Measurements from ENCODE around the gene RNF112.
"Not testable (repeated sequence)": the region's sequence is repeated elsewhere in the genome, so short reads cannot be mapped to it uniquely, and the experiment has no call there.

The RNF112 gene

GRCh38 chr17:19415806-19416775 is 5.1 kb downstream of the RNF112 start:
- DNase-seq: no peak

DNA sequence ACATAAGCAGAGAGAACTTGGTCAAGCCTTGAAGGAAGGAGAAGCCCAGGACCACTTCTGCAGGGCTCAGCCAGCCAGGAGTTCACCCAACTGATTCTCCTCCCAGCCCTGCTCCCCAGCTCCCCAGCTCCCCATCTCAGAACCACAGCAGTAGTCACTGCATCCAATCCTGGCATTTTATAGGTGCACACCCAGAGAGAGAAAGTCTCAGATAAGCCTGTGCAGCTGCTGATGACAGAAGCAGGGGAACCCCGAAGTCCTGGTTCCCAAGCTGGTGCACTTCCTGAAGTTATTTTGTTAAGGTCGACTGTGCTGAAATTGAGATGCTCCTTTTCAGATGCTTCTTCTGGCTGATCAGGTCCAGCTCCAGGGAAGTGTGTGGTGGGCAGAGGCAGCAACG is 6.6 kb downstream of the RNF112 start:
- peak in 1 of 2 donors; percentile 16 for DNase-seq

DNA sequence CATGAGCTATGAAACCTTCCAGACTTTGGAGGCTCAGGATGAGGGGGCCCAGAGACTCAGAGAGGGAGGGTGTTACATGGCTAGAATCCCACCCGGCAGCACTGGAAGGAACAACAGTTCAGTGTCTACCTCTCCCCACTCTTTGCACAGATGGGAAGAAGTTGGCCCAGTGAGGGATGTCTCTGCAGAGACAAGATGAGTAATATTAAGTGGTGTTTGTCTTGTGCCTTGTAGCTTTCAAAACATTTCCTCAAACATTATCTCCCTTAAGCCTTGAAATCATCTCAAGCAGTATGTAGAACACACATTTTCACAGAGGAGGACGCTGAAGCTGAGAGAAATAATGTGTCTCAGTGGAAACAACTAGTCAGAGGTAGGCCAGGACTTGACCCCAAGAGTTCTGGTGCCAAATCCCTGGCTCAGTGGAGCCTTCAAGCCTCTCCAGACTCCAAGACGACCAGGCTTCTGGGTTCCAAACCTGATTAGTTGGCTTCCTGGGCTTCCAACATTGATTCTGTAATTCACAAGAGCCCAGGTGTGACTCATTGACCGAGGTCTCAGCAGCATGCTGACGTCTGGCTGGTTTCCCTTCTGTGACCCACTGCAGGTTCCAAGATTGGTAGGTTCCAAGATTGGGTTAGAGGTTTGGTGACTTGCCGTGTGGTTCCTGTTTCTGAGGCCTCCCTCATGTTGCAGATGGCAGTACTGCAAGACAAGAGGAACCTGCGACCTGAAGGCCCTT is 7.4 kb downstream of the RNF112 start:
- peak; percentile 46 to 58 for DNase-seq

DNA sequence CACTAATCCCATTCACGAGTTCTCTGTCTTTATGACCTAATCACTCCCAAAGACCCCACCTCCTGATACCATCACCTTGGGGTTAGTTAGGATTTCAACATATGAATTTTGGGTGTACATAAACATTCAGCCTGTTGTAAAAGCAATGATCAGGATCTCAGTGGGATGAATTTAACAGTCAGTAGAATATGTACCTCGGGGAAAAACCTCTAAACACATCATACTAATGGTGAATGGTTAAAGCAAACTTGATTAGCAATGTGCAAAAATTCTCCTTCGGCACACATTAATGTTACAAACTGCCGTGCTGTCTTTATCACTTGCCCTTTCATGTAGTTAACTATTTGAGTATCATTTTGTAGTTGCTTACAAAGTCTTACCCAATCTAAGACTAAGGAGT is 10.2 kb downstream of the RNF112 start:
- no peak for DNase-seq

GRCh38 chr17:19421926-19422325 is 10.9 kb downstream of the RNF112 start:
- no peak for DNase-seq

DNA sequence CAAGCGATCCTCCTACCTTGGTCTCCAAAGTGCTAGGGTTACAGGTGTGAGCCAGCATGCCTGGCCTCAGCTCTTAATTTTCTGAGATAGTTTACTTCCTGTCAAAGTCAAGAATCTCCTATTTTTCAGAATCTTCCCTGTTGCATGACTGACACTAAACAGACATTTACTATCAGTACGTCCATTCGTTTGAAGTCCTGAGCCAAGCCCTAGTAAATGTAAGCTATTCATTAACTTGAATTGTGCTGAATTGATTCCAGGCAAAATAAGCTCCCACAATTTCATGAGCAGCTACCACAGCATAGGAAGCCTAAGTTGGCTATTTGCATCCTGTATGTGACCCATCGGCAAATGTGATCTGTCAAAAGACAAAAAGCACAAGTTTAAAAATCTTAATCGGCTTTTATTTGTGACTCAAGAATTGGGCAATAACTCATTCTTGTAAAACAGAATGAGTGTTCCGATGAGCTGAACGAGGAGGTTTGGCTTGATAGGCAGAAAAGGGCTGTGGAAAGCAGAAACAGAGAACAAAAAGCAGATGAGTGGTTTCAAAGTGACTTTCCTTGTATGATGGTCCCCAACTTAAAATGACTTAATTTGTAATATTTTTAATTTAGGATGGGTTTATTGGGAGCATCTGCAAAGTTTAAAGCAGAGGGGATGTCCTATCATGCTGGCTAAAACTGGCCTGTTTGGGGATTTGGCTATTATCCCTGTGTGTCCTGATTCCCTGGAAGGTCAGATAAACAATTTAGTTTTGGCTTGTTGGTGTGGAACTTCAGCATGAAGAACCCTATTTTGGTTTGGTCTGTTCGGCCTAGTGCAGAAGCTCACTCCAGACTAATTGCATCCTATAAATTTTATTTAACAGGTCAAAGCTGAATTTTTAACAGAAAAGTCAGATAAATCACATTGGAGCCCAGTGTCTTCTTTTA is 14.2 kb downstream of the RNF112 start:
- DNase-seq: no peak

DNA sequence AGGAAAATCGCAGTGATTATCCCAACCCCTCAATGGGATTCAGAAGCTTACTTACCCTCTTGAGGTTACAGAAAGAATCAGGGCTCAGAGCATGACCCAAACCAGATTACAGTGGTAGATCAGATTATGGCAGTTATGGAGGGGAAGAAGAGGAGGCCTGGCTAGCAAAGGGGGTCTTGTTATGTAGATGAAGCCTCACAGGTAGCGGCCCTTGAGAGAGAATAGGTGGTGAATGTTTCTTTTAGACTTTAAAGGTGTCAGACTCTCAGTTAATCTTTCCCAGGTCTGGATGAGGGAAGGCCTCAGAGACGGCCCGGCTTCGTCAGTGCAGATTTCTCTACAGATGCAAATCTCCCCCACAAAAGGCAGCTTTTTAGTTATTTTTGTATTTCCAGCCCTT is 15.6 kb downstream of the RNF112 start:
- no peak for DNase-seq

DNA sequence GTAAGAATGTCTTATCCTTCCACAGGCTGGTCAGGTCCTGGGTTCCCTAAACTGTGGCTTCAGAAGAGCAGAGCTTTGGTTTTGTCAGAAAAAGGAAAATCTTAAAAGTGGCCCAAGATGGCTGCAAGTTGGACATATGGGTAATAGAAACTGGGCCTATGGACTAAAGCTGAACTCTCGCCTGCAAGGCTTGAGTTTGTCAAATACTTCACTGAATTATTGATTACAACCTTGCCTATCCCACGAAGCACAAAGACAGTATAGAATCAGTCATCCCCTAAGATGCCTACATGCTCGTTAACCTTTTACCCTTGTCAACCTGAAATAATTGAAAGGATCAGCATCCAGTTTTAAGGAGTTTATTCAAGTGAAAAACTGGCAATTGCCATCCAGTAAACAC is 20.7 kb downstream of the RNF112 start:
- DNase-seq: no peak

GRCh38 chr17:19433255-19433654 is 22.2 kb downstream of the RNF112 start:
- DNase-seq: no peak

DNA sequence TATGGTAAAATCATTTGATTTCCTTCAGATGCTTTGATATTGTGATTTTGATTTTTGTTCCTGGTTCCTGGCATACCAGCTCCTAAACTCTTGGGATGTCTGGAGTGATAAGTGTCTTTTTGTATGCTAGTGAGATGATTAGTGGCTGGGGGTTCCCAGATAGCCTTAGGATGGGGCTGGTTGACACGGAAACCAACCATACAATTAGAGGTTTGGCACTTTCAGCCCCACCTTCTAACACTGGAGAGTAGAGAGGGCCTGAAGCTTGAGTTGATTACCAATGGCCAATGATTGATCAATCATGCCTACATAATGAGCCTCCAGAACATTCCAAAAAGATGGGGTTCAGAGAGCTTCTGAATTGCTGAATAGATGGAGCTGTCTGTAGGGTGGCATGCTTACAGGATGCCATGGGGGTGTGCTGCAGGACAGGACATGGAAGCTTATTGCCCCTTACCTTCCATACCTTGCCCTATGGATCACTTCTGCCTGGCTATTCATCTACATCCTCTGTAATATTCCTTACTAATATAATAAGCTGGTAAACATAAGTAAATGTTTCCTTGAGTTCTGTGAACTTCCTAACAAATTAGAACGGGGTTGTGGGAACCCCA is 22.8 kb downstream of the RNF112 start:
- no peak for DNase-seq

GRCh38 chr17:19440421-19440820 is 29.4 kb downstream of the RNF112 start:
- DNase-seq: no peak

DNA sequence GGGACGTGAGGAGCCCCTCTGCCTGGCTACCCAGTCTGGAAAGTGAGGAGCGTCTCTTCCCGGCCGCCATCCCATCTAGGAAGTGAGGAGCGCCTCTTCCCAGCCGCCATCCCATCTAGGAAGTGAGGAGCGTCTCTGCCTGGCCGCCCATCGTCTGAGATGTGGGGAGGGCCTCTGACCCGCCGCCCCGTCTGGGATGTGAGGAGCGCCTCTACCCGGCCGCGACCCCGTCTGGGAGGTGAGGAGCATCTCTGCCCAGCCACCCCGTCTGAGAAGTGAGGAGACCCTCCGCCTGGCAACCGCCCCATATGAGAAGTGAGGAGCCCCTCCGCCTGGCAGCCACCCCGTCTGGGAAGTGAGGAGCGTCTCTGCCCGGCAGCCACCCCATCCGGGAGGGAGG is 30.3 kb downstream of the RNF112 start:
- DNase-seq: not testable (repeated sequence)

GRCh38 chr17:19442731-19443130 is 31.7 kb downstream of the RNF112 start:
- peak; percentile 46 to 57 for DNase-seq

- DNase-seq: no peak
Observed at GRCh38 chr17:19443148-19443547, 32.1 kb downstream of the RNF112 start.

DNA sequence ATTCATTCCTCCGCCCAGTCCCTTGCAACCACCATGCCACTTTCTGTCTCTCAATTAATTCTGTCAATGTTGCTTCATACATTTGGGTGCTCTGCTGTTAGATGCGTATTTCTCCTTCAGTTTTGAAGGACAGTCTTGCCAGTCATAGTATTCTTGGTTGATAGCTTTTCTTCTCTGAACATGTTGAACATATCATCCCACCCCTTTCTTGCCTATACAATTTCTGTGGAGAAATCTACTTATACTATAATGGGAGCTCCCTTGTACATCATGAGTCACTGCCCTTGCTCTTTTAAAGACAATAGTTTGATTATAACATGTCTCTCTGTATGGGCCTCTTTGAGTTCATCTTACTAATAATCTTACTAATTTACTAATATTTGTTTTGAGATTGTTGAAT is 34.1 kb downstream of the RNF112 start:
- no peak for DNase-seq

GRCh38 chr17:19446577-19446976 is 35.5 kb downstream of the RNF112 start:
- DNase-seq: not testable (repeated sequence)

DNA sequence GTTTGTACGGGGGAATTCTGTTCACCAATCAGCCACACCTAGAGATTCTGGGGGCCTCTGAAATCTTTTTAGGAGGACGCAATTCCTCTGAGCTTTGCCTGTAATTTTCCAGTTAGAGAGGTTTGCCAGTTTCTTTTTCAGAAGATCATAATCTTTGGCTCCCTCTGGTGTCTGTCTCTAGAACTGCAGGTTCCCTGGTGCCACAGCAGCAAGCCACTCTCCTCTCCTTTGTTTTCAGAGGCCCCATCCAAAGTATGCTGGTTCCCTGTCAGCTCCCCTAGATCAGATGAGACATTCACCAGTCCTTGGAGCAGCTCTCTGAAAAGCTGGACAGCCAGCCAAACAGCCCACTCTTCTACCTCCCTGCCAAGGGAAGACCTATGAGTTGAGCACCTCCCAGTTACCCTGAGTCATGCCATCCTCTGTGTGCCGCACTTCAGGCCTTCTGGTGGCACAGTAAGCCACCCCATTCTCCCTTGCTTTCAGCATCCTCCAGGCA is 36.1 kb downstream of the RNF112 start:
- peak; percentile 42 to 96 for DNase-seq

- DNase-seq: peak; percentile 21 to 44
Observed at GRCh38 chr17:19448341-19449268, 37.6 kb downstream of the RNF112 start.

- DNase-seq: no peak
Observed at GRCh38 chr17:19449656-19450055, 38.6 kb downstream of the RNF112 start.

GRCh38 chr17:19453296-19453695 is 42.3 kb downstream of the RNF112 start:
- no peak for DNase-seq

GRCh38 chr17:19454074-19454473 is 43.0 kb downstream of the RNF112 start:
- no peak for DNase-seq

All from inflammatory macrophage treated with lipopolysaccharide for 1 hour (primary cell).